ENCODE measurements around the gene RUNX2. TPM values are rescaled to one million over a fixed set of nuclear protein-coding genes. Genes with fewer than 3 reads are reported as not detected.

Gene RUNX2
- total and polyA plus RNA-seq, 4 donors, result 0.09 to 1.5 (median 0.75) TPM

DNA sequence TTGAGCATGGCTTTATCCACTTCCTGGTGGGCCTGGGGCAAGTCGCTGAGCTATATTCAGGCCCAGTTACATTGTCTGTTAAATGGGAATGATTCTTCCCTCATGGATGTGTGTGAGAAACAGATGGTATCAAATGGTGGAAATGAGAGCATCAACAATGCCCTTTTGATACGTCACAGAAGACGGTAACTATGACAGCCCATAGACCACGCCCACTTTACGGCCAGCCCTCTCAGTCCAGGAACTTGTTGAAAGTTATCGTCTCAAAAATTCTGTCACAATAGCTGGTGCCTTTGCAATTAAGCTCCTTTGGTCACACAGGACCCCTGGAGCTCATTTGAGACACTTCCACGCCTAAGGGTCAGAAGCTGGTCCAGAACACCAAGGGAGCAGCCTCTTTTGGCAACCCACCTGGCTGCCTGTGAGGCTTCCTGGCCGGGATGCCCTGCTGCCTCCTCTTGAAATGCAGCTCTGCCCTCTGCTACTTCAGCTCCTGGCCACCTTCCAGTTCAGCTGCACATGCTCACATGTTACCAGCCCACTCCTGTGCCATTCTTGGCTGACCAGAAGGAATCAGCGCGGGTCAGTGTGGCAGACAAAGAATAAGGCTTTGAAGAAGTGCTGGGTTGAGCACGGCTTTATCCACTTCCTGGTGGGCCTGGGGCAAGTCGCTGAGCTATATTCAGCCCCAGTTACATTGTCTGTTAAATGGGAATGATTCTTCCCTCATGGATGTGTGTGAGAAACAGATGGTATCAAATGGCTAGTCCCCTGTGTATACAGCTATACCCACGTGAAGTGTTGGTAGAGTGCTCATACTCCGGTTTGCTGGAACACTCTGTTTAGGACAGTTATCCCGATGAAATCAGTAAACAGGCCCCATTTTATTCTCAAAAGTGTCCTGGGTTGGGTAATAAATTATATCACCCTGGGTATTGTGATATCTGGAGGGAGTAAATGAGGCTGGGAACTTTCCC, 248.8 kb downstream of the RUNX2 start:
- H3K9ac ChIP-seq (ENCODE audit: low read depth in 1 of 2, low read length in 2 of 2), result no peak overlapping the region
- WGBS, result 93% methylated on average over 15 of the region's 15 CpGs
- no peaks in the 10 kb centered on the region for H3K9me3 ChIP-seq (ENCODE audit: control insufficient read depth in 4 of 4, low read length in 3 of 4)
- H3K36me3 ChIP-seq (ENCODE audit: control insufficient read depth in 4 of 4, insufficient read depth in 3 of 4, low read depth in 1 of 4, low read length in 3 of 4), result no peaks in the 10 kb centered on the region
- TF ChIP-seq JUND (IDR thresholded peaks at IDR 0.05) (no peak), RXRA (IDR thresholded peaks at IDR 0.05) (no peak), FOXA2 (IDR thresholded peaks at IDR 0.05) (no peak), TAF1 (conservative IDR thresholded peaks at IDR 0.05) (no peak), NR2F2 (IDR thresholded peaks at IDR 0.05) (no peak), EGR1 (IDR thresholded peaks at IDR 0.05; ENCODE audit: low read depth in 2 of 2) (no peak), HNF4A (conservative IDR thresholded peaks at IDR 0.05) (no peak), YY1 (IDR thresholded peaks at IDR 0.05) (no peak), SP1 (IDR thresholded peaks at IDR 0.05) (no peak), GABPA (IDR thresholded peaks at IDR 0.05 in 1 of 2, conservative IDR thresholded peaks at IDR 0.05 in 1 of 2) (no peak), RAD21 (IDR thresholded peaks at IDR 0.05) (no peak), HNF4G (IDR thresholded peaks at IDR 0.05) (no peak), FOXA1 (IDR thresholded peaks at IDR 0.05) (no peak)
- TF ChIP-seq, protein P1, sequence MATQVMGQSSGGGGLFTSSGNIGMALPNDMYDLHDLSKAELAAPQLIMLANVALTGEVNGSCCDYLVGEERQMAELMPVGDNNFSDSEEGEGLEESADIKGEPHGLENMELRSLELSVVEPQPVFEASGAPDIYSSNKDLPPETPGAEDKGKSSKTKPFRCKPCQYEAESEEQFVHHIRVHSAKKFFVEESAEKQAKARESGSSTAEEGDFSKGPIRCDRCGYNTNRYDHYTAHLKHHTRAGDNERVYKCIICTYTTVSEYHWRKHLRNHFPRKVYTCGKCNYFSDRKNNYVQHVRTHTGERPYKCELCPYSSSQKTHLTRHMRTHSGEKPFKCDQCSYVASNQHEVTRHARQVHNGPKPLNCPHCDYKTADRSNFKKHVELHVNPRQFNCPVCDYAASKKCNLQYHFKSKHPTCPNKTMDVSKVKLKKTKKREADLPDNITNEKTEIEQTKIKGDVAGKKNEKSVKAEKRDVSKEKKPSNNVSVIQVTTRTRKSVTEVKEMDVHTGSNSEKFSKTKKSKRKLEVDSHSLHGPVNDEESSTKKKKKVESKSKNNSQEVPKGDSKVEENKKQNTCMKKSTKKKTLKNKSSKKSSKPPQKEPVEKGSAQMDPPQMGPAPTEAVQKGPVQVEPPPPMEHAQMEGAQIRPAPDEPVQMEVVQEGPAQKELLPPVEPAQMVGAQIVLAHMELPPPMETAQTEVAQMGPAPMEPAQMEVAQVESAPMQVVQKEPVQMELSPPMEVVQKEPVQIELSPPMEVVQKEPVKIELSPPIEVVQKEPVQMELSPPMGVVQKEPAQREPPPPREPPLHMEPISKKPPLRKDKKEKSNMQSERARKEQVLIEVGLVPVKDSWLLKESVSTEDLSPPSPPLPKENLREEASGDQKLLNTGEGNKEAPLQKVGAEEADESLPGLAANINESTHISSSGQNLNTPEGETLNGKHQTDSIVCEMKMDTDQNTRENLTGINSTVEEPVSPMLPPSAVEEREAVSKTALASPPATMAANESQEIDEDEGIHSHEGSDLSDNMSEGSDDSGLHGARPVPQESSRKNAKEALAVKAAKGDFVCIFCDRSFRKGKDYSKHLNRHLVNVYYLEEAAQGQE (IDR thresholded peaks at IDR 0.05), result no peak
- TF ChIP-seq, protein P2, sequence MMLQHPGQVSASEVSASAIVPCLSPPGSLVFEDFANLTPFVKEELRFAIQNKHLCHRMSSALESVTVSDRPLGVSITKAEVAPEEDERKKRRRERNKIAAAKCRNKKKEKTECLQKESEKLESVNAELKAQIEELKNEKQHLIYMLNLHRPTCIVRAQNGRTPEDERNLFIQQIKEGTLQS (IDR thresholded peaks at IDR 0.05), result no peak
- TF ChIP-seq, protein P3, sequence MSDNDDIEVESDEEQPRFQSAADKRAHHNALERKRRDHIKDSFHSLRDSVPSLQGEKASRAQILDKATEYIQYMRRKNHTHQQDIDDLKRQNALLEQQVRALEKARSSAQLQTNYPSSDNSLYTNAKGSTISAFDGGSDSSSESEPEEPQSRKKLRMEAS (IDR thresholded peaks at IDR 0.05), result no peak
- TF ChIP-seq, protein P4, sequence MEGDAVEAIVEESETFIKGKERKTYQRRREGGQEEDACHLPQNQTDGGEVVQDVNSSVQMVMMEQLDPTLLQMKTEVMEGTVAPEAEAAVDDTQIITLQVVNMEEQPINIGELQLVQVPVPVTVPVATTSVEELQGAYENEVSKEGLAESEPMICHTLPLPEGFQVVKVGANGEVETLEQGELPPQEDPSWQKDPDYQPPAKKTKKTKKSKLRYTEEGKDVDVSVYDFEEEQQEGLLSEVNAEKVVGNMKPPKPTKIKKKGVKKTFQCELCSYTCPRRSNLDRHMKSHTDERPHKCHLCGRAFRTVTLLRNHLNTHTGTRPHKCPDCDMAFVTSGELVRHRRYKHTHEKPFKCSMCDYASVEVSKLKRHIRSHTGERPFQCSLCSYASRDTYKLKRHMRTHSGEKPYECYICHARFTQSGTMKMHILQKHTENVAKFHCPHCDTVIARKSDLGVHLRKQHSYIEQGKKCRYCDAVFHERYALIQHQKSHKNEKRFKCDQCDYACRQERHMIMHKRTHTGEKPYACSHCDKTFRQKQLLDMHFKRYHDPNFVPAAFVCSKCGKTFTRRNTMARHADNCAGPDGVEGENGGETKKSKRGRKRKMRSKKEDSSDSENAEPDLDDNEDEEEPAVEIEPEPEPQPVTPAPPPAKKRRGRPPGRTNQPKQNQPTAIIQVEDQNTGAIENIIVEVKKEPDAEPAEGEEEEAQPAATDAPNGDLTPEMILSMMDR (IDR thresholded peaks at IDR 0.05; ENCODE audit: low read depth, low read length, missing input control), result no peak
- TF ChIP-seq, protein P5, sequence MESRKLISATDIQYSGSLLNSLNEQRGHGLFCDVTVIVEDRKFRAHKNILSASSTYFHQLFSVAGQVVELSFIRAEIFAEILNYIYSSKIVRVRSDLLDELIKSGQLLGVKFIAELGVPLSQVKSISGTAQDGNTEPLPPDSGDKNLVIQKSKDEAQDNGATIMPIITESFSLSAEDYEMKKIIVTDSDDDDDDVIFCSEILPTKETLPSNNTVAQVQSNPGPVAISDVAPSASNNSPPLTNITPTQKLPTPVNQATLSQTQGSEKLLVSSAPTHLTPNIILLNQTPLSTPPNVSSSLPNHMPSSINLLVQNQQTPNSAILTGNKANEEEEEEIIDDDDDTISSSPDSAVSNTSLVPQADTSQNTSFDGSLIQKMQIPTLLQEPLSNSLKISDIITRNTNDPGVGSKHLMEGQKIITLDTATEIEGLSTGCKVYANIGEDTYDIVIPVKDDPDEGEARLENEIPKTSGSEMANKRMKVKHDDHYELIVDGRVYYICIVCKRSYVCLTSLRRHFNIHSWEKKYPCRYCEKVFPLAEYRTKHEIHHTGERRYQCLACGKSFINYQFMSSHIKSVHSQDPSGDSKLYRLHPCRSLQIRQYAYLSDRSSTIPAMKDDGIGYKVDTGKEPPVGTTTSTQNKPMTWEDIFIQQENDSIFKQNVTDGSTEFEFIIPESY (IDR thresholded peaks at IDR 0.05), result no peak
- no peaks in the 10 kb centered on the region for H3K4me1 ChIP-seq (ENCODE audit: control insufficient read depth in 4 of 4, insufficient read depth in 4 of 4, low read length in 3 of 4)
- H3K4me3 ChIP-seq (ENCODE audit: low read depth in 1 of 3, low read length in 3 of 3), result no peak overlapping the region
- H3K27ac ChIP-seq (ENCODE audit: low read depth in 1 of 2, low read length in 2 of 2), result no peak overlapping the region
- H3K27me3 ChIP-seq (ENCODE audit: control insufficient read depth in 4 of 4, insufficient read depth in 4 of 4, low read length in 3 of 4), result no peaks in the 10 kb centered on the region
- no peak for DNase-seq (ENCODE audit: low spot score)

All from liver (tissue), 9 donors.